Testis (tissue), 2 donors: Measurements from ENCODE around the gene H1-8.

Source experiments
- CTCF ChIP-seq, 3 experiments: fragments of 450-650 bp in 2 of 3; fragments of 200-600 bp in 1 of 3; sonication (generic) in 1 of 3; IDR thresholded peaks; one replicate each; pipeline ENCODE4 v1.5.1; 2016 to 2019; ENCODE audit warnings: antibody characterized with exemption in 3 of 3, mild to moderate bottlenecking in 2 of 3, moderate library complexity in 1 of 3
- POLR2A ChIP-seq: fragments of 450-650 bp; IDR thresholded peaks from one replicate; pipeline ENCODE4 v1.6.1; 2017; ENCODE audit warnings: antibody characterized with exemption, mild to moderate bottlenecking, moderate library complexity

- no peak for TF ChIP-seq CTCF (IDR thresholded peaks at IDR 0.05)
- TF ChIP-seq POLR2A = no peak
These were observed 55.0 kb downstream of the H1-8 start for GRCh38 chr3:129598000-129598381.
